ENCODE results near the gene TBC1D24.
"Not testable (repeated sequence)": the region's sequence is repeated elsewhere in the genome, so short reads cannot be mapped to it uniquely, and the experiment has no call there.

The TBC1D24 gene

GRCh38 chr16:2518823-2519710 is 44.1 kb downstream of the TBC1D24 start:
- DNase-seq, result no peak

GRCh38 chr16:2519711-2520080 is 44.8 kb downstream of the TBC1D24 start:
- no peak for DNase-seq

- peak; percentile 46 for DNase-seq
Observed at GRCh38 chr16:2520097-2520783, 45.3 kb downstream of the TBC1D24 start, which contains the start of gene AMDHD2. Gene AMDHD2, plus strand, starts transcription at chr16:2520371. Its CDS starts 88 bp downstream, at chr16:2520459.

- no peak for DNase-seq
Observed at GRCh38 chr16:2520784-2521531, 46.0 kb downstream of the TBC1D24 start.

GRCh38 chr16:2523801-2524231 is 48.9 kb downstream of the TBC1D24 start:
- DNase-seq, result no peak

GRCh38 chr16:2524339-2524938 is 49.5 kb downstream of the TBC1D24 start:
- DNase-seq, result no peak

- DNase-seq, result no peak
Observed at GRCh38 chr16:2526135-2526534, 51.2 kb downstream of the TBC1D24 start.

- DNase-seq, result no peak
Observed at GRCh38 chr16:2527071-2527783, 52.3 kb downstream of the TBC1D24 start.

GRCh38 chr16:2527784-2528100 is 52.8 kb downstream of the TBC1D24 start:
- no peak for DNase-seq

GRCh38 chr16:2528161-2529060 is 53.5 kb downstream of the TBC1D24 start:
- DNase-seq, result no peak

GRCh38 chr16:2529061-2529931 is 54.4 kb downstream of the TBC1D24 start:
- DNase-seq, result no peak

GRCh38 chr16:2529961-2530628 is 55.2 kb downstream of the TBC1D24 start:
- DNase-seq, result no peak

GRCh38 chr16:2530629-2531318 is 55.8 kb downstream of the TBC1D24 start:
- no peak for DNase-seq

- no peak for DNase-seq
Observed at GRCh38 chr16:2531371-2531695, 56.4 kb downstream of the TBC1D24 start, which contains the start of gene CEMP1. Gene CEMP1, minus strand, starts transcription at chr16:2531408. Its CDS starts 335 bp downstream, at chr16:2531073.

- peak; percentile 85 for DNase-seq
Observed at GRCh38 chr16:2531696-2532493, 57.0 kb downstream of the TBC1D24 start.

- DNase-seq, result peak; percentile 4
Observed at GRCh38 chr16:2532494-2533141, 57.7 kb downstream of the TBC1D24 start.

- not testable (repeated sequence) for DNase-seq
Observed at GRCh38 chr16:2533142-2533755, 58.3 kb downstream of the TBC1D24 start.
